ENCODE data around the gene ITGB5.

Gene ITGB5, protein sequence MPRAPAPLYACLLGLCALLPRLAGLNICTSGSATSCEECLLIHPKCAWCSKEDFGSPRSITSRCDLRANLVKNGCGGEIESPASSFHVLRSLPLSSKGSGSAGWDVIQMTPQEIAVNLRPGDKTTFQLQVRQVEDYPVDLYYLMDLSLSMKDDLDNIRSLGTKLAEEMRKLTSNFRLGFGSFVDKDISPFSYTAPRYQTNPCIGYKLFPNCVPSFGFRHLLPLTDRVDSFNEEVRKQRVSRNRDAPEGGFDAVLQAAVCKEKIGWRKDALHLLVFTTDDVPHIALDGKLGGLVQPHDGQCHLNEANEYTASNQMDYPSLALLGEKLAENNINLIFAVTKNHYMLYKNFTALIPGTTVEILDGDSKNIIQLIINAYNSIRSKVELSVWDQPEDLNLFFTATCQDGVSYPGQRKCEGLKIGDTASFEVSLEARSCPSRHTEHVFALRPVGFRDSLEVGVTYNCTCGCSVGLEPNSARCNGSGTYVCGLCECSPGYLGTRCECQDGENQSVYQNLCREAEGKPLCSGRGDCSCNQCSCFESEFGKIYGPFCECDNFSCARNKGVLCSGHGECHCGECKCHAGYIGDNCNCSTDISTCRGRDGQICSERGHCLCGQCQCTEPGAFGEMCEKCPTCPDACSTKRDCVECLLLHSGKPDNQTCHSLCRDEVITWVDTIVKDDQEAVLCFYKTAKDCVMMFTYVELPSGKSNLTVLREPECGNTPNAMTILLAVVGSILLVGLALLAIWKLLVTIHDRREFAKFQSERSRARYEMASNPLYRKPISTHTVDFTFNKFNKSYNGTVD

DNA sequence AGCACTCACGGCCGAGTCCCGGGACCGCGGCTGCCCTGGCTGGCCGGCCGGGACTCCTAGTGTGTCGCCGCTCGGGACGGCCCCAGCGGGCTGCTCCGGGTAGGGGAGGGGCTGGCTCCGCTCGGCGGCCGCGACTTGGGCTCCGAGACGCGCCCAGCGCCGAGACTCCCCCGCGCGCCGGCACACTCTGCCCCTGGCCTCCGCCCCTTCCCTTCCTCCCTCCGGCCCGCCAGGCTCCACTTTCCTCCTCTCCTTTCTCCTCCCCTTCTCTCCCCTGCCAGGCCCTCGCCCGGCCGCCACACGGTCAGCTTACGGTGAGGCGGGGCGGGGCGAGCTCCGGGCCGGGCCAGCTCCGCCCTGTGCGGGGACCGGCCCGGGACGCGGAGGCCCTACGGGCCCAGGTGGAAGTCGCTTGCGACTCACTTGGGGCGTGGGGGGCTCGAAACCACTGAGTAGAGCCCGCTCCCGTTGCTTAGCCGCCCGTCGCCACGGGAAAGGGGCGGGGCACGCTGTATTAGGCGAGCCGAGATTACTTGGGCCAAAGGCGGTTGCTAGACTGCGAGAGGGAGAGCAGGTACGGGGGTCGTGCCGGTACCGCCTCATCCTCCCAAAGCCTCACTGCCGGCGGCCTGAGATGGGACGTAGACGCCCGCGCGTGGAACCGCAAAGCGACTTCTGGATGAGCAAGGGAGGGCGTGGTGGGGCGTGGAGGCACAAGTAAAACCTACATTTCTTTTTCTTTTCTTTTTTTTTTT lies at the start of gene ITGB5:
Gene ITGB5, minus strand, starts transcription at position 189 of the 755 bp plus-strand sequence. CDS start 365 bp downstream, outside the sequence.
- DNase-seq (ENCODE audit: low read depth, low spot score), result no peak

DNA sequence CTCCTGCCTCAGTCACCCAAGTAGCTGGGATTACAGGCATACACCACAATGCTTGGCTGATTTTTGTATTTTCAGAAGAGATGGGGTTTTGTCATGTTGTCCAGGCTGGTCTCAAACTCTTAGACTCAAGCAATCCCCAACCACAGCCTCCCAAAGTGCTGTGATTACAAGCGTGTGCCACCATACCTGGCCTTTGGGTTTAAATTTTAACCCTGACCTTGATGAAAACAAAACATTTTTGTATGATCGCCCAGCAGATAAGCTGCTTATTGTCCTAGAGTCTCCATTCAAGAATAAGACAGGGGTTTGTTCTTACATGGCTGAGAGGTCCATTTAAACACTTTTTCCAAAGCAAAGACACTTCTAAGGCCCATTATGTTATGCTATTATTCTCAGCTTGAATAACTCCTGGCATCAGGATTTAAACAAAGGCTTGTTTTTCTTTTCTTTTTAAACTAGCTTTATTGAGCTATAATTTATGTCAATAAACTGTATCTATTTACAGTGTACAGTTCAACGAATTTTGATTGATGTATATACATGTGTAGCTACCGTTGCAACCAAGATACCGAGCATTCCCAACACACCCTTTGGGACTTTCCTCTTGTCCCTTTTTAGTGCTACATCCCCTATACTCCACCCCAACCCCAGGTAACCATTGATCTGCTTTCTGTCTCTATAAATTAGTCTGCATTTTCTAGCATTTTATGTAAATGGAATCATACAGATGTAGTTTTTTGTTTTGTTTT lies 48.8 kb upstream of the ITGB5 start:
- DNase-seq (ENCODE audit: low read depth, low spot score), result no peak

DNA sequence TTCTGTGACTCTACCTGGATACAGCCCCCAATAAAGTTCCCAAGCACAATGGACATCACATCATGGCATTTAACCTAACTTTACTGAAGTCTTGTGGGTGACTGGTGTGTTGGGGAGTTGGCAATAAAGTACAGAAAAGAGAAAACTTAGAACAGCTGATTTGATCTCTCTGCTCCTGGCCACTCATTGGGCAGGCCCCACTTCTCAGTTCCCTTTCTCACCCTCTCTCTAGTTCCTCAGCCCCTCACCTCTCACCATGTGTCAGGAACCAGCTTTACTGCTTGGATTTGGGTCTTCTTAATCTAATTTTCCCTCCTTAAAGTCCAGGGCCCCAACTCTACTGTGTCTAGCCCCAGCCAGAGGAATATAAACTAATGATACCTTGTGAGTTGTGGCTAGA lies 48.1 kb upstream of the ITGB5 start:
- no peak for DNase-seq (ENCODE audit: low read depth, low spot score)

DNA sequence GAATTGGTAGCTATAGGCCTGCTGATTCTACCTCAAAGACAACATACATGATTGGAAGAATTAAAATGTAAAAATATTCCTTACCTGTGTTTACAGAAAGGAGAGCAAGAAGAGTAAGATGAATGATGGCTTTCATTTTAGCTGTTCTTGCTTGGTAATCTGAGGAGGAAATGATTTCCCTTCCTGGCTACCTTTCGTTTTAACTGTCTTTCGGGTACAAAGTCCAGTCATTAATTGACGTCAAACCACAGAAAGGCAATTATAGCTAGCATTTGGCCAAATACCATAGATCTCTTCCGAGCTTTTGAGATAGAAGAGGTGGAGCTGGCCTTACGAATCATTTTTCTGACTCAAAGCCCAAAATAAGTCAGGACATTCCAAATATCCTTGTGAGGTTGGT lies 47.4 kb upstream of the ITGB5 start, which contains the start of gene MUC13:
Gene MUC13, minus strand, starts transcription at position 175 of the 400 bp plus-strand sequence. Its CDS starts 39 bp downstream, at position 136.
- DNase-seq (ENCODE audit: low read depth, low spot score), result no peak

GRCh38 chr3:124928333-124929202 lies 41.4 kb upstream of the ITGB5 start:
- peak; percentile 30 for DNase-seq (ENCODE audit: low read depth, low spot score)

GRCh38 chr3:124927574-124928045 lies 40.4 kb upstream of the ITGB5 start:
- no peak for DNase-seq (ENCODE audit: low read depth, low spot score)

DNA sequence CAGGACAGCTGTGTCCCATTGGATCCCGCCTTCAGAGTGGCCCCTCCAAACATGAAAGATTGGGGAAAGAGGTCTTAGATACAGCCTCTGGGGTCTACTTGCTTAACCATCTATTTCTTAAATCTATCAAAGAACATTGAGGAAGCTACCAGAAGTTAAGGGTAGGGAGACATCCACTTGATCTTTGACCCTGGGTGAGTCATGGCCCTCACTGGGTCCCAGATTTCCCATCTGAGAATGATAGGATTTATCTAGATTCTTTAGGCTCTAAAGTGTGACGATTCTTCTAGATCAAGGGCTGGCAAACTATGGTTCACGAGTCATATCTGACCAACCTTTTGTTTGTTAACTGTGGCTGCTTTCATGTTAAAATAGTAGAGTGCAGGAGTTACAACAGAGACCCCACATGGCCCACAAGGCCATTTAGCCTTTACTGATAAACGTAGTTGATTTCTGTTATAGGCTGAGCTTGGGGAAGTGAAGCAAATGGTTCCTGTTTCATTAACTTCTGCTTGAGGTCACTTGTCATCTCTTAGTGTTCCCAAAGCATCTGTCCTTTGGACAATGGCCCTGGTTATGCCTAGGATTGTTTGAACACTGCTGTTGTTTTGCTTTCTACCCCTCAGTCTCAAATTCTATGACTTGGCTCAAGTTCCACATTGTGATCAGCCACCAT lies 39.4 kb upstream of the ITGB5 start:
- no peak for DNase-seq (ENCODE audit: low read depth, low spot score)

GRCh38 chr3:124924741-124925140 lies 37.6 kb upstream of the ITGB5 start:
- DNase-seq (ENCODE audit: low read depth, low spot score), result no peak

DNA sequence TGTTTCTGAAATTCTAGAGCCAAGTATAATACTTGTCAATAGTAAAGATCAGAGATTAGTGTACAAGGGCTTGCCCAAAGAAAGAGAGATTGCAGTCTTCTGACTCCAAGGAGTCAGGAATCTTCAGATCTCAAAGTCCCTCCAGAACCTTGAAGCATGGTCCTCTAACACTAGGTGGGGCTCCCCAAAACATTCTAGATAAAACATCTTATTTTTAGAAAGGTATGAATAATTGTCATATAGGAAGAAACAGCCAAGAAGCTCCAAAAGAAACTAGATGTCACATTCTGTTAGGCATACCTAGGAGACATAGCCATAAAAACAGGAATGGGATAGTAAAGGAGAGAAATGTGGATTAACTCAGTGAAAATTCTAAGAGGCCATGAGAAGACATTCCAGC lies 36.7 kb upstream of the ITGB5 start:
- no peak for DNase-seq (ENCODE audit: low read depth, low spot score)

DNA sequence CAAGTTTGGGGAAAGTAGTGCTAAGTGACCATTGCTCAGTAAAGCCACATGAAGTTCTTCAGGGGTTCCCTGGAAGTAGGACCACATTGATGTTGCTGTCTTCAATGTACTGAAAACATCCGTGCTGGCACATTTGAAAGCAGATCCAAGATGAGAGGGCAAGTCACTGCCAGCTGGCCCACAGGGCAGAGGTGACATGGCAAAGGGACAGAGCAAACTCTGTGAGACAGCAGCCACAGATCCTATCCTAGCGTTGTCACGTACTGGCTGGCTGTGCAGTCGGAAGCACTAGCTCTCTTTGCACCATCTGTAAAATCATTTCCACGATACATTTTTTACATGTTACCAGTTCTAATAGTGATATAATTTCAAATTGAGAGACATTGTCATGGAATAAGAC lies 33.6 kb upstream of the ITGB5 start:
- no peak for DNase-seq (ENCODE audit: low read depth, low spot score)

GRCh38 chr3:124919756-124920155 lies 32.6 kb upstream of the ITGB5 start:
- DNase-seq (ENCODE audit: low read depth, low spot score), result no peak

GRCh38 chr3:124918524-124918923 lies 31.4 kb upstream of the ITGB5 start:
- no peak for DNase-seq (ENCODE audit: low read depth, low spot score)

DNA sequence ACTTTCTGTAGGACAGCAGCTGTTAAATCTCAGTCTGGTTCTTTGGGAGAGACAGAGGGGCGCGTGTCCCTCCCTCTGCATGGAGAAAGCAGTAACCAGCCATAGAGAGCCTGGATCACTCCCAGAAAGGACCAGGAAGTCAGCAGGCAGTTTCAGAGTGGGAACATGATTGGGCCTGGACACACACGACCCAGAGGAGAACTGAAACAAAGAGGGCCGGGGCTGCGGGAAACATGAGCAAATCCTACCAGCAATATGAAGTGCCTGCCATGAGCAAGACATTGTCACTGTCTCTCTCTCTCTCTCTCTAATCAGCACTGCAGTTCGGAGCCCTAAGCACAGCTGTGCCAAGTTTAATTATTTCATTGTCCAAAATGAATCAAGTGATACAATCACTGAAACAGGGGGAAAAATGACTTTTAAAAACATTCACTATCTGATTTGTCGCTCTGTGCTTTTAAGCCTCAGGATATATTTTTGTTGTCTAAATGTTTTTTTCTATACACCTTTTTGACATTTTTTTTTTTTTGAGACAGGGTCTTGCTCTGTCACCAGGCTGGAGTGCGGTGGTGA lies 29.8 kb upstream of the ITGB5 start:
- DNase-seq (ENCODE audit: low read depth, low spot score), result no peak

DNA sequence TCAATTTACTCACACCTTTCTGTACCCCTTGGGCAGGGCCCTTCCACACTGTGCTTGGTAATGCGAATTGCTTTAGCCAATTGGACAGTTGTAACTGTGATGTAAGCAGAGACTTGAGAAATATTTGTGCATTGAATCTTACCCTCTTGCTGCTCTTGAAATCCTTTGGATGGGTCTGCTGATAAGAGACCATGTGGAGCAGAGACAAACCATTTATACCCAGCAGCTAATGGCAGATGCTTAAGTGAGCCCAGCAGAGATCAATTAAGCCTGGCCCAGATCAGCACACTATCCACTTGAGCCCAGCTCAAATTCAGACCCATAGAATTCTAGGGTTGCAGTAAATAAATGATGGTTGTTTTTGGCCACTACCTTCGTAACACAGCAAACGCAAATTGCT lies 28.1 kb upstream of the ITGB5 start:
- no peak for DNase-seq (ENCODE audit: low read depth, low spot score)

DNA sequence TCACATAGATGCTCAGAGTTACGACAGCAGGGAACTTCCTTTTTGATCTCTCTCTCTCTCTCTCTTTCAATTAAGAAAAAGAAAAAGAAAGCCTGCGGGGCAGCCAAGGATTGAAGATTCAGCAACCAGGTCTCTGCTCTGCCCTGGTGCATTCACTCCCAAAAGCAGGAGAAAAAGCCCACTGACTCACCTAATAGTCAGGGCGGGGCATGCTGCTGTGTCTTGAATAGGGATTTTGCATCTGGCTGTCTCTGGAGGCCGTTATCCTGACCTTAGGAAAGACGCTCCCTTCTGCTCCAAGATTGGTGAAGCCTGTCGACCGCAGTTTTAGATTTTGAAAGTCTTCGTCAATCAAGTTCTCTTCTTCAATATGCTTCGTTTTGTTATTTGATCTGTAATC lies 20.8 kb upstream of the ITGB5 start:
- no peak for DNase-seq (ENCODE audit: low read depth, low spot score)

DNA sequence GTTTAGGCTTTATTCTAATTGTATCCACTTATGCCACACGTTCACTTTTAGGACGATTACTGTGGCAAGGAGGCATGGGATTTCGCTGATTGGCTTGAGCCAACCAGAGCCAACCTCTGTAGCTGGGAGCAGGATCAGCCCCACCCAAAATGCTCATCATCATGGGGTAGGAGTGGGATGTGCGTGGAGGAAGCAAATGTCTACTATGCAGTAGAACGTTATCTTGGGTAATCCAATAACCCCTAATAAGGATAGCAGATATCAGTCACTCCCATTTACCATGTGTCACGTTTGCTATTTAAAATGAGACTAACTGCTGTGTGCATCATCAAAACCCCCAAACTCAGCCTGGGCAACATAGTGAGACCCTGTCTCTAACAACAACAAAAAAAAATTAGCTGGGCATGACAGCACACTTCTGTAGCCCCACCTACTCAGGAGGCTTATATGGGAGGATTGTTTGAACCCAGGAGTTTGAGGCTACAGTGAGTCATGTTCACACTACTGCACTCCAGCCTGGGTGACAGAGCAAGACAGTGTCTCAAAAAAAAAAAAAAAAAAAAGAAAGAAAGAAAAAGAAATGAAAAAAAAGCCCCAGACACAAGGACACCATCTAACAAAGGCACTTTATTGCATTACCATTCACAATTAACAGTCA lies 17.8 kb upstream of the ITGB5 start:
- no peak for DNase-seq (ENCODE audit: low read depth, low spot score)

DNA sequence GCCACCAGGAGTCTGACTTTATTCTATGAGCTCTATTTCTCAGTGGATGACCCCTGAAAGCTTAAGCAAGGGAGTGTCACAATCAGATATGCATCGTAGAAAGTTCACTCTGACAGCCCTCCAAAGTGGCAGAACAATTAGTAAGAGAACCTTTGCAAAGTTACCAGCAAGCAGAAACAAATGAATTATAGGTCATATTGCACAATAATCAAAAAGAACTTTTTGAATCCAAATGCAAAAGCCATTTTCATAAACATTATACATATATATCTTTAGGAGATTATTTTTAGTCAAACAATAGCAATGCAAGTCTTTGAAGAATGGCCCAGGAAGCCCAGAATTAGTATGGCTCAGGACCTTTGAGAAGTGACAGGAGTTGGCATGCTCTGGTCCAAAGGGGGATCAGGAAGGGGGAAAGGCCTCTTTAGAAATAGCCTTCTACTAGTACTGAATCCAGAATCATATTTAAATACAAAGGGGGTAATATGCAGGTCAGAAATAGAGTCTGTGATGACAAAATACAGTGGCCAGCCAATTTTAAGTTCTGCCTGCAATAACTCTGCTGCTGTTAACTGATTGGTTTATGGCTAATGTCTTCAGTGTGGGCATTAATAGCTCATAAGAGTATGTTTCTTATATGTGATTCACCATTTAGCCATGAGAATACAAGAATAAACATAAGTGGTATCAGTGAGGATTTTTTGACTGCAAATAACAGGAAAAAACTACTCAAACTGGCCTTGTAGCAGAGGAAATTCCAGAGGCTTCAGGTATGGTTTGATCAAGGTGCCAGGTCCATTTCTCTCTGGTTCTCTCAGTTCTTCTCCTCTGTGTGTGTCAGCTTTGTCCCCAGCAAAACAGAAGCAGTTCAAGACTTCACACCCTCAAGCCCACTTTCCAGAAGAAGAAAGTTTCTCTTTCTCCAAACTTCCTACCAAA lies 17.0 kb upstream of the ITGB5 start:
- DNase-seq (ENCODE audit: low read depth, low spot score), result no peak
